IMR-90 (cell line): ENCODE measurements around the gene INHBC. TPM values are rescaled to one million over a fixed set of nuclear protein-coding genes. Genes with fewer than 3 reads are reported as not detected.

ENCODE experiments used
- ATAC-seq: fragments of 200-7000 bp; cut with Tn5 transposase; 2 replicates; pipeline ENCODE4 v1.9.1; 2020; ENCODE audit warnings: low read depth, mild to moderate bottlenecking, moderate library complexity
- BruUV-seq: library from RNA; stranded (reverse); fragments of 400-500 nt; replicated peaks from 2 replicates; lab custom pipeline; 2021; lab: Mats Ljungman, UMichigan
- CTCF ChIA-PET: fragments of 300-600 bp; formaldehyde crosslinking; extraction: SDS; loops from one replicate; lab custom pipeline; 2021; ENCODE audit warnings: antibody characterized with exemption; lab: Yijun Ruan, JAX
- POLR2A ChIA-PET: fragments of 300-600 bp; sonication (Branson Sonifier 250); formaldehyde crosslinking; loops from one replicate; lab custom pipeline; 2022; ENCODE audit warnings: antibody characterized with exemption; ENCODE audit not compliant: unreplicated experiment; lab: Charles Lee
- DNase-seq: peaks from one replicate; pipeline ENCODE4 v3.0.0; 2013
- H2AFZ ChIP-seq: replicated peaks from 2 replicates; pipeline ENCODE3; 2013; ENCODE audit warnings: low read length, mild to moderate bottlenecking; ENCODE audit not compliant: poor library complexity
- H2AK5ac ChIP-seq: 2 replicates; pipeline ENCODE4 v1.6.1; 2013; ENCODE audit warnings: low read depth, low read length, inconsistent platforms
- H2AK9ac ChIP-seq: replicated peaks from 2 replicates; pipeline ENCODE3; 2013; ENCODE audit warnings: mild to moderate bottlenecking, low read depth, low read length, moderate library complexity; ENCODE audit not compliant: poor library complexity
- H2BK120ac ChIP-seq: 2 replicates; pipeline ENCODE4 v1.6.1; 2013; ENCODE audit warnings: low read depth, low read length, inconsistent platforms
- H2BK15ac ChIP-seq: 3 replicates; pipeline ENCODE4 v1.6.1; 2013; ENCODE audit warnings: low read depth, low read length, inconsistent platforms
- H2BK20ac ChIP-seq: 2 replicates; pipeline ENCODE4 v1.6.1; 2013; ENCODE audit warnings: low read depth, mild to moderate bottlenecking, inconsistent platforms, low read length, moderate library complexity
- H2BK5ac ChIP-seq: 2 replicates; pipeline ENCODE4 v1.6.1; 2013; ENCODE audit warnings: mild to moderate bottlenecking, low read depth, low read length, inconsistent platforms; ENCODE audit not compliant: poor library complexity, severe bottlenecking
- H3K14ac ChIP-seq: replicated peaks from 2 replicates; pipeline ENCODE4 v1.6.1; 2013; ENCODE audit warnings: low read depth, low read length, inconsistent platforms
- H3K18ac ChIP-seq: 2 replicates; pipeline ENCODE4 v1.6.1; 2013; ENCODE audit warnings: low read depth, low read length, control low read depth
- H3K23ac ChIP-seq: 2 replicates; pipeline ENCODE4 v1.6.1; 2013; ENCODE audit warnings: low read depth, low read length, inconsistent platforms
- H3K27ac ChIP-seq: 2 replicates; pipeline ENCODE4 v1.5.1; 2013; ENCODE audit warnings: mild to moderate bottlenecking, control low read depth, low read length; ENCODE audit not compliant: insufficient read depth
- H3K27me3 ChIP-seq: 2 replicates; pipeline ENCODE4 v1.6.1; 2013; ENCODE audit warnings: low read length; ENCODE audit not compliant: control insufficient read depth, insufficient read depth
- H3K36me3 ChIP-seq: 2 replicates; pipeline ENCODE4 v1.6.1; 2013; ENCODE audit warnings: low read length, mixed read lengths; ENCODE audit not compliant: control insufficient read depth, insufficient read depth
- H3K4ac ChIP-seq: 2 replicates; pipeline ENCODE4 v1.6.1; 2013; ENCODE audit warnings: low read depth, low read length, inconsistent platforms
- H3K4me1 ChIP-seq: 2 replicates; pipeline ENCODE4 v1.6.1; 2013; ENCODE audit warnings: low read length, mixed read lengths; ENCODE audit not compliant: control insufficient read depth, insufficient read depth
- H3K4me2 ChIP-seq: 2 replicates; pipeline ENCODE4 v1.6.1; 2013; ENCODE audit warnings: low read depth, mild to moderate bottlenecking, control low read depth, low read length, moderate library complexity
- H3K4me3 ChIP-seq: 2 replicates; pipeline ENCODE4 v1.5.1; 2013; ENCODE audit warnings: low read depth, mild to moderate bottlenecking, control low read depth, low read length, moderate library complexity; ENCODE audit not compliant: insufficient read depth
- H3K56ac ChIP-seq: 2 replicates; pipeline ENCODE4 v1.6.1; 2013; ENCODE audit warnings: low read length, inconsistent platforms; ENCODE audit not compliant: insufficient read depth; ENCODE audit errors: extremely low read depth
- H3K79me1 ChIP-seq, 2 experiments: 2 replicates each; pipeline ENCODE4 v1.6.1; 2013; ENCODE audit warnings: low read length in 2 of 2, inconsistent platforms in 1 of 2, low read depth in 1 of 2
- H3K9ac ChIP-seq: 2 replicates; pipeline ENCODE4 v1.6.1; 2013; ENCODE audit warnings: low read depth, low read length, control low read depth
- H3K9me1 ChIP-seq: 2 replicates; pipeline ENCODE4 v1.6.1; 2013; ENCODE audit warnings: low read length, inconsistent platforms; ENCODE audit not compliant: insufficient read depth
- H3K9me3 ChIP-seq: 2 replicates; pipeline ENCODE4 v1.6.1; 2013; ENCODE audit warnings: low read length; ENCODE audit not compliant: control insufficient read depth, insufficient read depth
- H4K20me1 ChIP-seq: 2 replicates; pipeline ENCODE4 v1.6.1; 2013; ENCODE audit warnings: low read length, inconsistent platforms; ENCODE audit not compliant: insufficient read depth
- H4K5ac ChIP-seq: 2 replicates; pipeline ENCODE4 v1.6.1; 2013; ENCODE audit warnings: mild to moderate bottlenecking, low read depth, low read length, control low read depth
- H4K8ac ChIP-seq, 2 experiments: 2 replicates each; pipeline ENCODE4 v1.6.1; 2013; ENCODE audit warnings: low read depth in 2 of 2, low read length in 2 of 2, control low read depth in 1 of 2, inconsistent platforms in 1 of 2
- H4K91ac ChIP-seq: 2 replicates; pipeline ENCODE4 v1.6.1; 2013; ENCODE audit warnings: low read depth, low read length, inconsistent platforms; ENCODE audit not compliant: insufficient read depth
- CEBPB ChIP-seq: IDR thresholded peaks from 2 replicates; pipeline ENCODE4 v1.6.1; 2012; ENCODE audit warnings: low read depth, low read length, improper control_type of control experiment
- CTCF ChIP-seq: conservative IDR thresholded peaks from 2 replicates; pipeline ENCODE4 v1.5.1; 2012; ENCODE audit warnings: mild to moderate bottlenecking, low read depth, low read length, improper control_type of control experiment
- FOS ChIP-seq: fragments of 150-350 bp; IDR thresholded peaks from 2 replicates; pipeline ENCODE4 v1.6.1; 2016; ENCODE audit warnings: low read depth, low read length
- MAZ ChIP-seq: IDR thresholded peaks from 2 replicates; pipeline ENCODE4 v1.6.1; 2012; ENCODE audit warnings: low read depth, mild to moderate bottlenecking, low read length, improper control_type of control experiment, moderate library complexity, borderline replicate concordance
- MXI1 ChIP-seq: IDR thresholded peaks from 2 replicates; pipeline ENCODE4 v1.6.1; 2012; ENCODE audit warnings: low read depth, mild to moderate bottlenecking, low read length, moderate library complexity, borderline replicate concordance
- RFX5 ChIP-seq: IDR thresholded peaks from 2 replicates; pipeline ENCODE4 v1.8.0; 2012; ENCODE audit warnings: low read depth, mild to moderate bottlenecking, low read length, moderate library complexity
- WGBS, 2 experiments: methylation state at CpG; one replicate each; pipeline versions ENCODE4 v1.1.5 to v1.1.7; 2013; ENCODE audit warnings: missing lambda C conversion rate in 2 of 2; ENCODE audit not compliant: insufficient read length in 1 of 2; ENCODE audit errors: extremely low coverage in 2 of 2; 5-methylcytosine and 5-hydroxymethylcytosine counted together
- dilution Hi-C: fragments of 300-500 bp; cut with HindIII; formaldehyde crosslinking; loops from one replicate; pipeline ENCODE4 v1.14.3; 2018; ENCODE audit warnings: low sequenced_read_pairs; ENCODE audit not compliant: unreplicated experiment
- in situ Hi-C: fragments of 300-500 bp; cut with MboI; formaldehyde crosslinking; loops from 3 replicates; pipeline ENCODE4 v1.14.3; 2019; ENCODE audit warnings: low sequenced_read_pairs, inconsistent platforms, mixed read lengths
- intact Hi-C: fragments of 100-400 bp; cut with micrococcal nuclease; formaldehyde crosslinking; loops from 2 replicates; pipeline ENCODE4 v1.10.0; 2022
- polyA plus RNA-seq, 3 experiments: library from polyadenylated mRNA; depleted of rRNA; stranded (reverse); fragments of >200 nt; gene quantifications; 2 replicates each; pipeline ENCODE4 v1.2.3, GENCODE V29; 2012; ENCODE audit warnings: low replicate concordance in 1 of 3
- total RNA-seq: library from RNA; depleted of rRNA; stranded (reverse); fragments of >200 nt; gene quantifications from 2 replicates; pipeline ENCODE4 v1.2.3, GENCODE V29; 2012
- TF ChIP-seq, protein P1 (sequence below): fragments of 150-350 bp; IDR thresholded peaks from 2 replicates; pipeline ENCODE4 v1.6.1; 2016; ENCODE audit warnings: low read depth, mild to moderate bottlenecking, low read length, moderate library complexity, borderline replicate concordance
- TF ChIP-seq, protein P2 (sequence below): fragments of 150-350 bp; IDR thresholded peaks from 2 replicates; pipeline ENCODE4 v1.6.1; 2017; ENCODE audit warnings: mild to moderate bottlenecking, antibody characterized with exemption, low read length, low read depth

INHBC gene
- total and polyA plus RNA-seq, 2 of the 4 experiments (the other 2 are of a cell fraction), result 0.09 TPM; not detected in 1

GRCh38 chr12:57418255-57418654, 16.3 kb upstream of the INHBC start:
- no peak overlapping the region for H3K56ac ChIP-seq
- DNase-seq (no peak), ATAC-seq (no peak)
- no peak overlapping the region for H3K23ac ChIP-seq
- H4K5ac ChIP-seq, result no peak overlapping the region
- POLR2A ChIA-PET, result no interaction called here
- no peak overlapping the region for H4K8ac ChIP-seq
- no peak overlapping the region for H3K4me3 ChIP-seq
- no peak overlapping the region for H3K14ac ChIP-seq
- H2AK9ac ChIP-seq, result no peak overlapping the region
- H3K4me1 ChIP-seq, result 0 out of 2 replicates have a peak, but pooled peaks cover 2% of the 10 kb centered on the region
- peaks cover 7% of the 10 kb centered on the region; the same call in 1 of the 2 replicates for H3K36me3 ChIP-seq
- CTCF ChIA-PET, result interaction anchor here (0.6 to 1.1 kb wide), 3 partner anchors 30 to 205 kb away, joined by 3 to 6 read pairs (median 4); no protein-coding TSS in a partner anchor
- H3K4ac ChIP-seq, result no peak overlapping the region
- no TSS peak for BruUV-seq
- no peak overlapping the region for H2BK15ac ChIP-seq
- in situ Hi-C loops, result no loop called here
- TF ChIP-seq MAZ (no peak), FOS (no peak), MXI1 (no peak), CEBPB (no peak), RFX5 (no peak), CTCF (no peak)
- TF ChIP-seq, protein P1, sequence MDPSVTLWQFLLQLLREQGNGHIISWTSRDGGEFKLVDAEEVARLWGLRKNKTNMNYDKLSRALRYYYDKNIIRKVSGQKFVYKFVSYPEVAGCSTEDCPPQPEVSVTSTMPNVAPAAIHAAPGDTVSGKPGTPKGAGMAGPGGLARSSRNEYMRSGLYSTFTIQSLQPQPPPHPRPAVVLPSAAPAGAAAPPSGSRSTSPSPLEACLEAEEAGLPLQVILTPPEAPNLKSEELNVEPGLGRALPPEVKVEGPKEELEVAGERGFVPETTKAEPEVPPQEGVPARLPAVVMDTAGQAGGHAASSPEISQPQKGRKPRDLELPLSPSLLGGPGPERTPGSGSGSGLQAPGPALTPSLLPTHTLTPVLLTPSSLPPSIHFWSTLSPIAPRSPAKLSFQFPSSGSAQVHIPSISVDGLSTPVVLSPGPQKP, result no peak
- TF ChIP-seq, protein P2, sequence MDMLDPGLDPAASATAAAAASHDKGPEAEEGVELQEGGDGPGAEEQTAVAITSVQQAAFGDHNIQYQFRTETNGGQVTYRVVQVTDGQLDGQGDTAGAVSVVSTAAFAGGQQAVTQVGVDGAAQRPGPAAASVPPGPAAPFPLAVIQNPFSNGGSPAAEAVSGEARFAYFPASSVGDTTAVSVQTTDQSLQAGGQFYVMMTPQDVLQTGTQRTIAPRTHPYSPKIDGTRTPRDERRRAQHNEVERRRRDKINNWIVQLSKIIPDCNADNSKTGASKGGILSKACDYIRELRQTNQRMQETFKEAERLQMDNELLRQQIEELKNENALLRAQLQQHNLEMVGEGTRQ, result no peak
- H2BK5ac ChIP-seq, result no peak overlapping the region
- no peak overlapping the region for H3K4me2 ChIP-seq
- no peaks in the 10 kb centered on the region for H3K9me1 ChIP-seq
- dilution Hi-C loops, result no loop called here
- H3K9ac ChIP-seq, result no peak overlapping the region
- H2BK20ac ChIP-seq, result no peak overlapping the region
- H4K91ac ChIP-seq, result no peak overlapping the region
- peaks cover 36 to 68% of the 10 kb centered on the region in 2 experiments for H3K79me1 ChIP-seq
- no peak overlapping the region for H2AK5ac ChIP-seq
- H3K27me3 ChIP-seq, result no peaks in the 10 kb centered on the region
- H3K27ac ChIP-seq, result no peak overlapping the region
- no peak overlapping the region for H2BK120ac ChIP-seq
- intact Hi-C loops, result no loop called here
- no peak overlapping the region for H3K18ac ChIP-seq
- peaks cover 18% of the 10 kb centered on the region; the same call in 1 of the 2 replicates for H4K20me1 ChIP-seq
- H2AFZ ChIP-seq, result no peak overlapping the region
- WGBS, 2 experiments, result no CpG with 5 or more reads among the region's 9 CpGs
- no peaks in the 10 kb centered on the region for H3K9me3 ChIP-seq
